DOHH2 (cell line): ENCODE measurements around the gene UNC13D.

Experiments used
- H3F3A ChIP-seq: fragments of 200-600 bp; sonication (generic), shearing (Covaris generic); 2 replicates; pipeline ENCODE4 v1.6.0; 2016; ENCODE audit warnings: antibody characterized with exemption, mild to moderate bottlenecking; ENCODE audit not compliant: control insufficient read depth, insufficient read depth
- H3K27ac ChIP-seq: fragments of 200-600 bp; sonication (generic); 2 replicates; pipeline ENCODE4 v1.5.1; 2014; ENCODE audit warnings: low read depth, mild to moderate bottlenecking, low read length, moderate library complexity
- H3K27me3 ChIP-seq: fragments of 200-600 bp; sonication (generic); 2 replicates; pipeline ENCODE4 v1.6.1; 2014; ENCODE audit warnings: mild to moderate bottlenecking, low read length, mixed read lengths; ENCODE audit not compliant: control insufficient read depth
- H3K36me3 ChIP-seq: fragments of 200-600 bp; sonication (generic); 2 replicates; pipeline ENCODE4 v1.6.1; 2014; ENCODE audit warnings: mild to moderate bottlenecking, low read length, moderate library complexity, mixed read lengths; ENCODE audit not compliant: control insufficient read depth
- H3K4me1 ChIP-seq: fragments of 200-600 bp; sonication (generic); 2 replicates; pipeline ENCODE4 v1.6.1; 2014; ENCODE audit warnings: mild to moderate bottlenecking, low read length, mixed read lengths; ENCODE audit not compliant: control insufficient read depth
- H3K4me2 ChIP-seq: fragments of 200-600 bp; sonication (generic); 2 replicates; pipeline ENCODE4 v1.6.0; 2014; ENCODE audit warnings: mild to moderate bottlenecking, low read length, moderate library complexity
- H3K4me3 ChIP-seq: fragments of 200-600 bp; sonication (generic); 2 replicates; pipeline ENCODE4 v1.5.1; 2014; ENCODE audit warnings: mild to moderate bottlenecking, low read length, mixed read lengths
- H3K79me2 ChIP-seq: fragments of 200-600 bp; sonication (generic); 2 replicates; pipeline ENCODE4 v1.6.1; 2014; ENCODE audit warnings: mild to moderate bottlenecking, low read length, mixed read lengths; ENCODE audit not compliant: control insufficient read depth
- H3K9me2 ChIP-seq: fragments of 200-600 bp; sonication (generic); replicated peaks from 2 replicates; pipeline ENCODE4 v1.6.1; 2014; ENCODE audit warnings: mild to moderate bottlenecking, low read length, mixed read lengths; ENCODE audit not compliant: control insufficient read depth
- H3K9me3 ChIP-seq: fragments of 200-600 bp; sonication (generic); 2 replicates; pipeline ENCODE4 v1.6.1; 2014; ENCODE audit warnings: antibody characterized with exemption, low read length, mixed read lengths; ENCODE audit not compliant: control insufficient read depth, insufficient read depth
- H4K20me1 ChIP-seq: fragments of 200-600 bp; sonication (generic); 2 replicates; pipeline ENCODE4 v1.6.0; 2014; ENCODE audit warnings: low read depth, mild to moderate bottlenecking, antibody characterized with exemption, low read length, moderate library complexity; ENCODE audit not compliant: control insufficient read depth, insufficient read depth
- CTCF ChIP-seq: fragments of 200-600 bp; sonication (generic); IDR thresholded peaks from one replicate; pipeline ENCODE4 v1.5.1; 2014; ENCODE audit warnings: antibody characterized with exemption, mild to moderate bottlenecking, low read depth, low read length; ENCODE audit not compliant: poor library complexity, severe bottlenecking
- EZH2phosphoT487 ChIP-seq: fragments of 200-600 bp; sonication (generic); IDR thresholded peaks from 2 replicates; pipeline ENCODE4 v1.6.1; 2017; ENCODE audit warnings: borderline replicate concordance, mild to moderate bottlenecking, antibody characterized with exemption, low read length, moderate library complexity, mixed read lengths

The UNC13D gene

GRCh38 chr17:75818326-75818885, 25.8 kb downstream of the UNC13D start:
- Histone ChIP-seq H3K9me2 (no peaks in the 10 kb centered on the region), H3K4me1 (no peaks in the 10 kb centered on the region), H3K4me2 (no peak overlapping the region), H3K79me2 (no peaks in the 10 kb centered on the region), H3K4me3 (no peak overlapping the region), H3K9me3 (no peaks in the 10 kb centered on the region), H4K20me1 (no peaks in the 10 kb centered on the region), H3F3A (no peaks in the 10 kb centered on the region), H3K27me3 (no peaks in the 10 kb centered on the region), H3K36me3 (peaks cover 80% of the 10 kb centered on the region), H3K27ac (no peak overlapping the region)
- no peak for TF ChIP-seq EZH2phosphoT487
- no peak for TF ChIP-seq CTCF

GRCh38 chr17:75817571-75817970, 26.6 kb downstream of the UNC13D start:
- H3K36me3 ChIP-seq: peaks cover 80% of the 10 kb centered on the region

GRCh38 chr17:75816693-75817092, 27.5 kb downstream of the UNC13D start:
- Histone ChIP-seq H3K4me2 (no peak overlapping the region), H3K36me3 (peaks cover 82% of the 10 kb centered on the region), H3K9me2 (no peaks in the 10 kb centered on the region), H3K9me3 (no peaks in the 10 kb centered on the region), H3K27ac (no peak overlapping the region), H3K4me3 (no peak overlapping the region), H3K79me2 (no peaks in the 10 kb centered on the region), H4K20me1 (no peaks in the 10 kb centered on the region), H3K4me1 (no peaks in the 10 kb centered on the region), H3F3A (no peaks in the 10 kb centered on the region), H3K27me3 (no peaks in the 10 kb centered on the region)
- TF ChIP-seq CTCF (no peak), EZH2phosphoT487 (no peak)

More at GRCh38 chr17:75817571-75817970, 26.6 kb downstream of the UNC13D start:
- Histone ChIP-seq H3K9me2 (no peaks in the 10 kb centered on the region), H3K4me3 (no peak overlapping the region), H3K9me3 (no peaks in the 10 kb centered on the region), H4K20me1 (no peaks in the 10 kb centered on the region), H3K27me3 (no peaks in the 10 kb centered on the region), H3K4me1 (no peaks in the 10 kb centered on the region), H3F3A (no peaks in the 10 kb centered on the region), H3K79me2 (no peaks in the 10 kb centered on the region), H3K27ac (no peak overlapping the region), H3K4me2 (no peak overlapping the region)
- TF ChIP-seq CTCF (no peak), EZH2phosphoT487 (no peak)

DNA sequence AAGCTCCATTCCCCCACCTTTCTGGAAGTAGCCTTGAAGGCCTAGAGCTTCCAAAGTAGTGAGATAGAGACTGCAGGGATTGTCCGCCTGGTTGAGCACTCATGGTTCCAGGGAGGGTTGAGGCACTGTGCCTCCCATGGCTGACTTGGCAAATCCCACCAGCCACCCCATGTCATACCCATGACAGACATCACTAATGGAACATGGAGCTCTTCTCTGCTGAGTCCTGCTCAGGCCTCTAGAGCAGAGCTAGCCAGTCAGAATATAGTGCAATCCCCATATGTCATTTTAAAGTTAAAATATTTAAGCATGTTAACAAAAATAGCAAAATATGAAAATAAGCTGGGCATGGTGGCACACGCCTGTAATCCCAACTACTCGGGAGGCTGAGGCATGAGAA, 28.8 kb downstream of the UNC13D start:
- Histone ChIP-seq H3K4me1 (no peaks in the 10 kb centered on the region), H3K4me2 (no peak overlapping the region), H3K4me3 (no peak overlapping the region), H4K20me1 (no peaks in the 10 kb centered on the region), H3K27ac (no peak overlapping the region), H3K36me3 (peaks cover 76% of the 10 kb centered on the region), H3K9me2 (no peaks in the 10 kb centered on the region), H3F3A (no peaks in the 10 kb centered on the region), H3K79me2 (no peaks in the 10 kb centered on the region), H3K9me3 (no peaks in the 10 kb centered on the region), H3K27me3 (no peaks in the 10 kb centered on the region)
- TF ChIP-seq EZH2phosphoT487 (no peak), CTCF (no peak)
